RWPE2 (cell line): ENCODE measurements around the gene DHX34.

ENCODE experiments used
- ATAC-seq: fragments of 200-7000 bp; cut with Tn5 transposase; 3 replicates; pipeline ENCODE4 v1.9.1; 2021; ENCODE audit warnings: low read depth
- DNase-seq: peaks from one replicate; pipeline ENCODE4 v3.0.0-alpha.2; 2020; ENCODE audit warnings: low spot score
- H3K27ac ChIP-seq: fragments of 450-650 bp; 2 replicates; pipeline ENCODE4 v1.5.1; 2017; ENCODE audit warnings: mild to moderate bottlenecking; ENCODE audit not compliant: poor library complexity, severe bottlenecking
- H3K27me3 ChIP-seq: fragments of 250-450 bp; sonication (Bioruptor Pico); 2 replicates; pipeline ENCODE4 v1.5.1; 2021; ENCODE audit warnings: mild to moderate bottlenecking, moderate library complexity; ENCODE audit not compliant: insufficient read depth, poor library complexity, severe bottlenecking
- H3K36me3 ChIP-seq: fragments of 250-450 bp; sonication (Bioruptor Pico); 2 replicates; pipeline ENCODE4 v1.5.1; 2020; ENCODE audit warnings: low read depth, mild to moderate bottlenecking, moderate library complexity
- H3K4me1 ChIP-seq: fragments of 250-450 bp; sonication (Bioruptor Pico); 2 replicates; pipeline ENCODE4 v1.5.1; 2021; ENCODE audit warnings: mild to moderate bottlenecking, moderate library complexity; ENCODE audit not compliant: insufficient read depth, poor library complexity, severe bottlenecking
- H3K4me3 ChIP-seq: fragments of 250-450 bp; sonication (Bioruptor Pico); 2 replicates; pipeline ENCODE4 v1.5.1; 2021; ENCODE audit warnings: mild to moderate bottlenecking, moderate library complexity; ENCODE audit not compliant: severe bottlenecking
- H3K9me3 ChIP-seq: fragments of 250-450 bp; sonication (Bioruptor Pico); 2 replicates; pipeline ENCODE4 v1.5.1; 2021; ENCODE audit warnings: mild to moderate bottlenecking, moderate library complexity; ENCODE audit not compliant: severe bottlenecking
- TF ChIP-seq, protein P1 (sequence below): fragments of 450-650 bp; IDR thresholded peaks from one replicate; pipeline ENCODE4 v1.5.1; 2017; ENCODE audit warnings: mild to moderate bottlenecking, moderate library complexity; ENCODE audit not compliant: poor library complexity, severe bottlenecking

DHX34 gene

GRCh38 chr19:47432091-47432490, 83.0 kb downstream of the DHX34 start:
- TF ChIP-seq, protein P1, sequence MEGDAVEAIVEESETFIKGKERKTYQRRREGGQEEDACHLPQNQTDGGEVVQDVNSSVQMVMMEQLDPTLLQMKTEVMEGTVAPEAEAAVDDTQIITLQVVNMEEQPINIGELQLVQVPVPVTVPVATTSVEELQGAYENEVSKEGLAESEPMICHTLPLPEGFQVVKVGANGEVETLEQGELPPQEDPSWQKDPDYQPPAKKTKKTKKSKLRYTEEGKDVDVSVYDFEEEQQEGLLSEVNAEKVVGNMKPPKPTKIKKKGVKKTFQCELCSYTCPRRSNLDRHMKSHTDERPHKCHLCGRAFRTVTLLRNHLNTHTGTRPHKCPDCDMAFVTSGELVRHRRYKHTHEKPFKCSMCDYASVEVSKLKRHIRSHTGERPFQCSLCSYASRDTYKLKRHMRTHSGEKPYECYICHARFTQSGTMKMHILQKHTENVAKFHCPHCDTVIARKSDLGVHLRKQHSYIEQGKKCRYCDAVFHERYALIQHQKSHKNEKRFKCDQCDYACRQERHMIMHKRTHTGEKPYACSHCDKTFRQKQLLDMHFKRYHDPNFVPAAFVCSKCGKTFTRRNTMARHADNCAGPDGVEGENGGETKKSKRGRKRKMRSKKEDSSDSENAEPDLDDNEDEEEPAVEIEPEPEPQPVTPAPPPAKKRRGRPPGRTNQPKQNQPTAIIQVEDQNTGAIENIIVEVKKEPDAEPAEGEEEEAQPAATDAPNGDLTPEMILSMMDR, result no peak
- Histone ChIP-seq H3K4me3 (no peak overlapping the region), H3K27ac (no peak overlapping the region), H3K9me3 (no peaks in the 10 kb centered on the region), H3K36me3 (no peaks in the 10 kb centered on the region), H3K27me3 (no peaks in the 10 kb centered on the region), H3K4me1 (no peaks in the 10 kb centered on the region)
- ATAC-seq, result no peak
- DNase-seq, result no peak
